Heart left ventricle (tissue), 13 donors: Measurements from ENCODE around the gene CACNA1C.

Experiments
- POLR2A ChIP-seq, 2 donors: fragments of 450-650 bp; IDR thresholded peaks; one replicate each; pipeline ENCODE4 v1.6.1; 2017; ENCODE audit warnings: antibody characterized with exemption in 2 of 2, mild to moderate bottlenecking in 2 of 2, moderate library complexity in 2 of 2
- TF ChIP-seq, protein P1 (sequence below), 12 donors: fragments of 200-600 bp; sonication (generic) in 4 of 12; IDR thresholded peaks; one replicate each; pipeline versions ENCODE4 v1.5.0 to v1.8.0; 2018 to 2022; ENCODE audit warnings: antibody characterized with exemption in 12 of 12, mild to moderate bottlenecking in 5 of 12
- donor health status: ischemic (EF 13 %, LVEDD 7.1; RV severe dilation, severe dysfunction).
- donor health status: DM: no; HTN: yes; CAD: no.
- donor health status: DM: no; HTN: no; CAD: no.
- donor health status: ischemic (EF 25% LVEDD 6.9; RV normal size, moderate dysfunction).
- donor health status: ischemic (EF 25% LVEDD 5.7; RV mildly dilated, moderate dysfunction).
- donor health status: ischemic (EF 35%, LVEDD 5.7; RV mildly dilated, moderate dysfunction).
- donor health status: nonischemic (EF 11% LVEDD 7.7; RV severe dilation, severe dysfunction).
- donor health status: DM: yes; HTN: yes; CAD: no.
- donor health status: PGD.
- donor health status: ischemic (EF 29% LVEDD 5.4; RV normal size, mild dysfunction).
- donor health status: nonischemic (EF 23%, LVEDD 6.1; RV moderate dilation, normal function).

DNA sequence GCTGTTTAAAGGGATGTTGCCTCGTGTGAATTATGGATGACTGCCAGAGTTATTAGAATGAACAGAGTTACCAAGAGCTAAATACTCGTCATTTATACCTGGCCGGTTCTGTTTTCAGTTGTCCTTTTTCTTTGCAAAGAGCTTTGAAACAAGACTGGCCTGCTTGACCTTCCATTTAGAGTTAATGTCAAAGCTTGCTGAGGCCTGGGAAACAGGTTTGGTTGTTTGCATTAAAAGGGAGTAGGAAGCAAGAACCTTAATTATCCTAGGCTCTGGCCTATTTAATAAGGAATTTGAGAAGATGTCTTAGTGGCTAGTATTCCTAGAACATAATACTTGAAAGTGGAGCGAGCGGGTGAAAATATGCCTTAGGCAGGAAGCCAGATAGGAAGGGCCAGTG is 233.3 kb downstream of the CACNA1C start:
- TF ChIP-seq, protein P1, sequence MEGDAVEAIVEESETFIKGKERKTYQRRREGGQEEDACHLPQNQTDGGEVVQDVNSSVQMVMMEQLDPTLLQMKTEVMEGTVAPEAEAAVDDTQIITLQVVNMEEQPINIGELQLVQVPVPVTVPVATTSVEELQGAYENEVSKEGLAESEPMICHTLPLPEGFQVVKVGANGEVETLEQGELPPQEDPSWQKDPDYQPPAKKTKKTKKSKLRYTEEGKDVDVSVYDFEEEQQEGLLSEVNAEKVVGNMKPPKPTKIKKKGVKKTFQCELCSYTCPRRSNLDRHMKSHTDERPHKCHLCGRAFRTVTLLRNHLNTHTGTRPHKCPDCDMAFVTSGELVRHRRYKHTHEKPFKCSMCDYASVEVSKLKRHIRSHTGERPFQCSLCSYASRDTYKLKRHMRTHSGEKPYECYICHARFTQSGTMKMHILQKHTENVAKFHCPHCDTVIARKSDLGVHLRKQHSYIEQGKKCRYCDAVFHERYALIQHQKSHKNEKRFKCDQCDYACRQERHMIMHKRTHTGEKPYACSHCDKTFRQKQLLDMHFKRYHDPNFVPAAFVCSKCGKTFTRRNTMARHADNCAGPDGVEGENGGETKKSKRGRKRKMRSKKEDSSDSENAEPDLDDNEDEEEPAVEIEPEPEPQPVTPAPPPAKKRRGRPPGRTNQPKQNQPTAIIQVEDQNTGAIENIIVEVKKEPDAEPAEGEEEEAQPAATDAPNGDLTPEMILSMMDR (IDR thresholded peaks at IDR 0.05): no peak
- no peak for TF ChIP-seq POLR2A (IDR thresholded peaks at IDR 0.05)
